GM12892 (cell line): ENCODE measurements around the gene TMEM184A.

Source experiments
- POLR2A ChIP-seq: IDR thresholded peaks from 2 replicates; pipeline ENCODE4 v1.6.1; 2011; ENCODE audit warnings: low read depth, low read length, control low read depth
- POLR2AphosphoS5 ChIP-seq: IDR thresholded peaks from 2 replicates; pipeline ENCODE4 v1.6.1; 2011; ENCODE audit warnings: low read depth, low read length, control low read depth

- TF ChIP-seq POLR2AphosphoS5 (no peak), POLR2A (no peak)
Measured at GRCh38 chr7:1508277-1508758, 47.7 kb downstream of the TMEM184A start.
